B cell (primary cell): ENCODE data around the gene ZNF524. TPM values are rescaled to one million over a fixed set of nuclear protein-coding genes. Genes with fewer than 3 reads are reported as not detected.

Source experiments
- ATAC-seq: fragments of 200-7000 bp; cut with Tn5 transposase; one replicate; pipeline ENCODE4 v1.10.0; 2021; ENCODE audit warnings: low read depth, mild to moderate bottlenecking, moderate number of reproducible peaks, moderate library complexity
- CTCF ChIA-PET: fragments of 350-600 bp; sonication (Branson Sonifier 250); formaldehyde crosslinking; loops from one replicate; lab custom pipeline; 2021; ENCODE audit warnings: antibody characterized with exemption, inconsistent platforms; lab: Charles Lee
- POLR2A ChIA-PET: fragments of 350-600 bp; sonication (Branson Sonifier 250); formaldehyde crosslinking; loops from one replicate; lab custom pipeline; 2021; ENCODE audit warnings: antibody characterized with exemption; lab: Charles Lee
- DNase-seq: peaks from one replicate; pipeline ENCODE4 v3.0.0; 2013
- H2AFZ ChIP-seq: 2 replicates; pipeline ENCODE4 v1.6.1; 2012; ENCODE audit warnings: mild to moderate bottlenecking, low read depth, low read length; ENCODE audit not compliant: insufficient read depth, poor library complexity, severe bottlenecking
- H3K27ac ChIP-seq, 2 donors: 1 replicate in 1 of 2; 2 replicates in 1 of 2; pipeline ENCODE4 v1.5.1; 2012 to 2013; ENCODE audit warnings: low read length in 2 of 2, mild to moderate bottlenecking in 2 of 2, moderate library complexity in 1 of 2
- H3K27me3 ChIP-seq, 4 experiments: fragments of 200-600 bp in 1 of 4; sonication (generic) in 1 of 4; replicated peaks in 1 of 4; 1 replicate in 2 of 4; 2 replicates in 2 of 4; pipeline versions ENCODE4 v1.6.1 to v1.7.0; 2013 to 2016; ENCODE audit warnings: low read length in 3 of 4, mild to moderate bottlenecking in 2 of 4, mixed read lengths in 1 of 4, moderate library complexity in 1 of 4; ENCODE audit not compliant: insufficient read depth in 4 of 4, control insufficient read depth in 3 of 4; ENCODE audit errors: control extremely low read depth in 1 of 4
- H3K36me3 ChIP-seq, 2 experiments: replicated peaks in 1 of 2; 1 replicate in 1 of 2; 2 replicates in 1 of 2; pipeline versions ENCODE4 v1.6.1 to v1.7.1; 2013; ENCODE audit warnings: low read length in 1 of 2; ENCODE audit not compliant: insufficient read depth in 2 of 2, control insufficient read depth in 1 of 2; ENCODE audit errors: control extremely low read depth in 1 of 2, extremely low read depth in 1 of 2
- H3K4me1 ChIP-seq, 2 donors: fragments of 200-600 bp in 1 of 2; sonication (generic) in 1 of 2; 1 replicate in 1 of 2; 2 replicates in 1 of 2; pipeline versions ENCODE4 v1.5.1 to v1.6.1; 2013 to 2017; ENCODE audit warnings: low read length in 2 of 2; ENCODE audit not compliant: control insufficient read depth in 2 of 2, insufficient read depth in 2 of 2
- H3K4me2 ChIP-seq: replicated peaks from 2 replicates; pipeline ENCODE3; 2012; ENCODE audit warnings: mild to moderate bottlenecking, low read depth, low read length; ENCODE audit not compliant: poor library complexity, severe bottlenecking
- H3K4me3 ChIP-seq, 5 experiments: fragments of 200-600 bp in 1 of 5; sonication (generic) in 1 of 5; 1 replicate in 3 of 5; 2 replicates in 2 of 5; pipeline versions ENCODE4 v1.5.1 to v1.7.0; 2011 to 2016; ENCODE audit warnings: low read length in 4 of 5, mild to moderate bottlenecking in 4 of 5, low read depth in 2 of 5, control low read depth in 1 of 5, moderate library complexity in 1 of 5; ENCODE audit not compliant: insufficient read depth in 1 of 5; ENCODE audit errors: control extremely low read depth in 1 of 5, extremely low read depth in 1 of 5
- H3K79me2 ChIP-seq: fragments of 200-600 bp; sonication (generic); one replicate; pipeline ENCODE4 v1.6.0; 2016; ENCODE audit warnings: low read length; ENCODE audit not compliant: control insufficient read depth, insufficient read depth
- H3K9ac ChIP-seq: fragments of 200-600 bp; sonication (generic); 2 replicates; pipeline ENCODE4 v1.6.1; 2017; ENCODE audit warnings: mild to moderate bottlenecking, low read length, moderate library complexity
- H3K9me3 ChIP-seq, 3 donors: one replicate each; pipeline versions ENCODE4 v1.6.1 to v1.7.1; 2013; ENCODE audit warnings: low read length in 2 of 3; ENCODE audit not compliant: control insufficient read depth in 2 of 3, insufficient read depth in 1 of 3; ENCODE audit errors: control extremely low read depth in 1 of 3
- H4K20me1 ChIP-seq: 2 replicates; pipeline ENCODE4 v1.6.0; 2012; ENCODE audit warnings: mild to moderate bottlenecking, low read length; ENCODE audit not compliant: insufficient read depth, control insufficient read depth, poor library complexity, severe bottlenecking
- H3K27ac Mint-ChIP-seq: one replicate; pipeline ENCODE4 v1.8.0; 2021; ENCODE audit warnings: mixed read lengths
- H3K27me3 Mint-ChIP-seq: one replicate; pipeline ENCODE4 v1.8.0; 2021; ENCODE audit warnings: mixed read lengths
- H3K4me1 Mint-ChIP-seq: one replicate; pipeline ENCODE4 v1.8.0; 2021; ENCODE audit warnings: mixed read lengths
- H3K4me3 Mint-ChIP-seq: one replicate; pipeline ENCODE4 v1.8.0; 2021; ENCODE audit warnings: mixed read lengths
- H3K9me3 Mint-ChIP-seq: one replicate; pipeline ENCODE4 v1.8.0; 2022; ENCODE audit warnings: mixed read lengths; ENCODE audit not compliant: insufficient read depth
- EZH2 ChIP-seq: IDR thresholded peaks from 2 replicates; pipeline ENCODE4 v1.6.1; 2012; ENCODE audit warnings: borderline replicate concordance, low read depth, mild to moderate bottlenecking, moderate library complexity, low read length; ENCODE audit not compliant: insufficient read depth, poor library complexity, severe bottlenecking
- WGBS: methylation state at CpG from one replicate; pipeline ENCODE4 v1.1.5; 2013; ENCODE audit warnings: missing lambda C conversion rate; ENCODE audit not compliant: insufficient coverage; 5-methylcytosine and 5-hydroxymethylcytosine counted together
- intact Hi-C: fragments of 100-400 bp; cut with micrococcal nuclease; formaldehyde crosslinking; loops from one replicate; pipeline ENCODE4 v1.10.0; 2022
- polyA plus RNA-seq: library from polyadenylated mRNA; depleted of rRNA; stranded (reverse); fragments of >200 nt; gene quantifications from 2 replicates; pipeline ENCODE4 v1.2.3, GENCODE V29; 2012
- total RNA-seq, 2 donors: library from RNA; stranded (reverse); fragments of 120-200 nt in 1 of 2; gene quantifications; 1 replicate in 1 of 2; 2 replicates in 1 of 2; pipeline versions ENCODE4 v1.2.3 to v1.2.4, GENCODE V29; 2013 to 2022
- TF ChIP-seq, protein P1 (sequence below): fragments of 200-600 bp; IDR thresholded peaks from one replicate; pipeline ENCODE4 v1.8.0; 2022; ENCODE audit warnings: antibody characterized with exemption, mild to moderate bottlenecking

The ZNF524 gene
- total and polyA plus RNA-seq, 2 donors (not counting 1 experiment from before 2014, with no cell fraction given), result 23.8 to 27.4 TPM

DNA sequence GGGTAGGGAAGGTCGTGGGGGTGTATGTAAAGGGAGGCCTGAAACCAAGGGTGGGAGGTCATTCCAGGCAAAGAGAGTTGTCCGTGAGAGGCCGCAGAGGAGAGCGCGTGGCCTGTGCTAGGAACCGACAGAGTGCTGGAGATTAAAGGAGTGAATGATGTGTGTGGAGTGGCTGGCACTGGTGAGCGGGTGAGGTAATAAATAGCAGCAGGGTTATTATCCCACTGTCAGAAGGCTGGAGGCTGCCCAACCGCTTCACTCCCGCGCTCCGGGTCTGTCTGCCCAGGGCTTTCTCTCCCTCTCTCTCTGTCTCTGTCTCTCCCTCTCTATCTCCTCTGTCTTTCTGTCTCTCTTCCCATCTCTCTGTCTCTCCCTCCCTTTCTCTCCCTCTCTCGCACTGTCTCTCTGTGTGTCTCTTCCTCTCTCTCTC, 36.8 kb upstream of the ZNF524 start:
- H3K4me3 ChIP-seq, result no peak overlapping the region
- H3K9ac ChIP-seq, result no peak overlapping the region
- WGBS, result 90% methylated on average over 12 of the region's 12 CpGs
- no peak overlapping the region for H3K27ac Mint-ChIP-seq
- DNase-seq (no peak), ATAC-seq (no peak)
- H3K79me2 ChIP-seq, result no peaks in the 10 kb centered on the region
- no peaks in the 10 kb centered on the region for H3K4me1 Mint-ChIP-seq
- H3K27ac ChIP-seq, result no peak overlapping the region
- no peaks in the 10 kb centered on the region for H3K36me3 ChIP-seq
- CTCF ChIA-PET, result no interaction called here
- no peaks in the 10 kb centered on the region for H4K20me1 ChIP-seq
- POLR2A ChIA-PET, result no interaction called here
- no peak overlapping the region for H3K4me2 ChIP-seq
- H3K9me3 Mint-ChIP-seq, result no peaks in the 10 kb centered on the region
- intact Hi-C loops, result no loop called here
- H3K27me3 Mint-ChIP-seq, result peaks cover 15% of the 10 kb centered on the region
- H2AFZ ChIP-seq, result no peak overlapping the region
- peaks cover 0 to 14% (median 3%) of the 10 kb centered on the region in 4 experiments for H3K27me3 ChIP-seq
- no peaks in the 10 kb centered on the region for H3K4me1 ChIP-seq
- TF ChIP-seq, protein P1, sequence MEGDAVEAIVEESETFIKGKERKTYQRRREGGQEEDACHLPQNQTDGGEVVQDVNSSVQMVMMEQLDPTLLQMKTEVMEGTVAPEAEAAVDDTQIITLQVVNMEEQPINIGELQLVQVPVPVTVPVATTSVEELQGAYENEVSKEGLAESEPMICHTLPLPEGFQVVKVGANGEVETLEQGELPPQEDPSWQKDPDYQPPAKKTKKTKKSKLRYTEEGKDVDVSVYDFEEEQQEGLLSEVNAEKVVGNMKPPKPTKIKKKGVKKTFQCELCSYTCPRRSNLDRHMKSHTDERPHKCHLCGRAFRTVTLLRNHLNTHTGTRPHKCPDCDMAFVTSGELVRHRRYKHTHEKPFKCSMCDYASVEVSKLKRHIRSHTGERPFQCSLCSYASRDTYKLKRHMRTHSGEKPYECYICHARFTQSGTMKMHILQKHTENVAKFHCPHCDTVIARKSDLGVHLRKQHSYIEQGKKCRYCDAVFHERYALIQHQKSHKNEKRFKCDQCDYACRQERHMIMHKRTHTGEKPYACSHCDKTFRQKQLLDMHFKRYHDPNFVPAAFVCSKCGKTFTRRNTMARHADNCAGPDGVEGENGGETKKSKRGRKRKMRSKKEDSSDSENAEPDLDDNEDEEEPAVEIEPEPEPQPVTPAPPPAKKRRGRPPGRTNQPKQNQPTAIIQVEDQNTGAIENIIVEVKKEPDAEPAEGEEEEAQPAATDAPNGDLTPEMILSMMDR, result no peak
- no peak for TF ChIP-seq EZH2
- H3K9me3 ChIP-seq, result peaks cover 2 to 14% (median 4%) of the 10 kb centered on the region in 3 donors
- H3K4me3 Mint-ChIP-seq, result no peak overlapping the region

DNA sequence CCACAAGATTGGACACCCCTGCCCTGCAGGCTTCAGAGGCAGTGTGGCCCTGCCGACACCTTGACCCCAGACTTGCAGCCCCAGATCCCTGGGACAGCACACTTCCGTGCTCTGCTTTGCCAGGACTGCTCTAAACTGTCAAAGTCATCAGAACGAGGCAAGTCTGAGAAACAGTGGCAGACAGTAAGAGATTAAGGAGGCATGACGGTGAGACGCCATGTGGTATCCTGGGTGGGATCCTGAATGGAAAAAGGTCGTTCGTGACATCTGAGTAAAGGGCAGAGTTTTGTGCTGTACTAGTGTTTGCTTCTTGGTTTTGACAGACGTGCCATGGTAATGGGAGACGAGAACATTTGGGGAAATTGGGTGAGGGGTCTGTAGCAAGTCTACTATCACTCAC, 33.3 kb upstream of the ZNF524 start:
- Histone ChIP-seq H3K4me3 (no peak overlapping the region), H4K20me1 (no peaks in the 10 kb centered on the region), H3K4me1 (no peaks in the 10 kb centered on the region), H2AFZ (no peak overlapping the region), H3K79me2 (no peaks in the 10 kb centered on the region), H3K4me2 (no peak overlapping the region), H3K36me3 (no peaks in the 10 kb centered on the region), H3K9ac (no peak overlapping the region), H3K27me3 (peaks cover 0 to 16% (median 0%) of the 10 kb centered on the region in 4 experiments), H3K9me3 (peaks cover 0 to 5% (median 0%) of the 10 kb centered on the region in 3 donors), H3K27ac (no peak overlapping the region)
- ChIA-PET POLR2A (no interaction called here), CTCF (interaction anchor here (0.8 kb wide), 1 partner anchor 65 kb away, joined by 3 read pairs; no protein-coding TSS in a partner anchor)
- Mint-ChIP-seq H3K27me3 (peaks cover 15% of the 10 kb centered on the region), H3K4me3 (no peak overlapping the region), H3K4me1 (no peaks in the 10 kb centered on the region), H3K9me3 (no peaks in the 10 kb centered on the region), H3K27ac (no peak overlapping the region)
- intact Hi-C loops, result no loop called here
- TF ChIP-seq, protein P1, result no peak
- no peak for TF ChIP-seq EZH2
- WGBS, result 66% methylated on average over 7 of the region's 9 CpGs
- ATAC-seq (no peak), DNase-seq (no peak)
